PC-3 (cell line): Measurements from ENCODE around the gene CYP26A1. TPM values are rescaled to one million over a fixed set of nuclear protein-coding genes. Genes with fewer than 3 reads are reported as not detected.

Experiments
- ATAC-seq: fragments of 200-7000 bp; cut with Tn5 transposase; 2 replicates; pipeline ENCODE4 v1.9.1; 2020; ENCODE audit warnings: mild to moderate bottlenecking, moderate library complexity
- BruUV-seq: library from RNA; stranded (reverse); fragments of 400-500 nt; replicated peaks from 2 replicates; lab custom pipeline; 2021; lab: Mats Ljungman, UMichigan
- CTCF ChIA-PET: fragments of 300-600 bp; sonication (Branson Sonifier 250); formaldehyde crosslinking; loops from one replicate; lab custom pipeline; 2022; ENCODE audit warnings: antibody characterized with exemption; lab: Charles Lee
- POLR2A ChIA-PET: fragments of 300-600 bp; sonication (Branson Sonifier 250); formaldehyde crosslinking; loops from one replicate; lab custom pipeline; 2022; ENCODE audit warnings: antibody characterized with exemption; ENCODE audit not compliant: unreplicated experiment; lab: Charles Lee
- DNase-seq: peaks from one replicate; pipeline ENCODE4 v3.0.0-alpha.2; 2015
- H2AFZ ChIP-seq: fragments of 300-600 bp; sonication (generic); 2 replicates; pipeline ENCODE4 v1.6.0; 2016; ENCODE audit warnings: antibody characterized with exemption, low read length
- H3F3A ChIP-seq: fragments of 300-600 bp; sonication (generic); one replicate; pipeline ENCODE4 v1.6.0; 2017; ENCODE audit warnings: antibody characterized with exemption, low read length, control low read depth, mild to moderate bottlenecking; ENCODE audit not compliant: unreplicated experiment
- H3K27ac ChIP-seq: fragments of 300-600 bp; sonication (generic); 2 replicates; pipeline ENCODE4 v1.5.1; 2016; ENCODE audit warnings: mild to moderate bottlenecking, low read length
- H3K27me3 ChIP-seq: fragments of 300-600 bp; sonication (generic); 2 replicates; pipeline ENCODE4 v1.6.1; 2016; ENCODE audit warnings: low read length, mixed read lengths
- H3K36me3 ChIP-seq: fragments of 300-600 bp; sonication (generic); 2 replicates; pipeline ENCODE4 v1.6.1; 2016; ENCODE audit warnings: low read depth, mixed run types, low read length, mixed read lengths
- H3K4me1 ChIP-seq: fragments of 300-600 bp; sonication (generic); 2 replicates; pipeline ENCODE4 v1.5.1; 2016; ENCODE audit warnings: low read length; ENCODE audit not compliant: insufficient read depth
- H3K4me2 ChIP-seq: fragments of 300-600 bp; sonication (generic); 2 replicates; pipeline ENCODE4 v1.6.0; 2016; ENCODE audit warnings: low read length
- H3K4me3 ChIP-seq: fragments of 300-600 bp; sonication (generic); 2 replicates; pipeline ENCODE4 v1.5.1; 2016; ENCODE audit warnings: mild to moderate bottlenecking, low read length, mixed read lengths
- H3K79me2 ChIP-seq: fragments of 300-600 bp; sonication (generic); 2 replicates; pipeline ENCODE4 v1.6.1; 2017; ENCODE audit warnings: low read length, mixed read lengths
- H3K9ac ChIP-seq: fragments of 300-600 bp; sonication (generic); 2 replicates; pipeline ENCODE4 v1.6.0; 2016; ENCODE audit warnings: mild to moderate bottlenecking, low read length
- H3K9me2 ChIP-seq: fragments of 300-600 bp; sonication (generic); replicated peaks from 2 replicates; pipeline ENCODE4 v1.6.1; 2016; ENCODE audit warnings: mixed run types, low read length, mixed read lengths
- H3K9me3 ChIP-seq: fragments of 300-600 bp; sonication (generic); 2 replicates; pipeline ENCODE4 v1.6.1; 2016; ENCODE audit warnings: low read length, mixed read lengths
- H4K20me1 ChIP-seq: fragments of 300-600 bp; sonication (generic); 2 replicates; pipeline ENCODE4 v1.6.1; 2016; ENCODE audit warnings: low read length, mixed read lengths
- EZH2 ChIP-seq: fragments of 300-600 bp; sonication (generic); IDR thresholded peaks from one replicate; pipeline ENCODE4 v1.6.1; 2017; ENCODE audit warnings: antibody characterized with exemption, mild to moderate bottlenecking, low read length; ENCODE audit not compliant: unreplicated experiment
- EZH2phosphoT487 ChIP-seq: fragments of 300-600 bp; sonication (generic); IDR thresholded peaks from 2 replicates; pipeline ENCODE4 v1.6.1; 2018; ENCODE audit warnings: mild to moderate bottlenecking, antibody characterized with exemption, low read length, borderline replicate concordance
- intact Hi-C: fragments of 100-400 bp; cut with micrococcal nuclease; formaldehyde crosslinking; loops from 2 replicates; pipeline ENCODE4 v1.9.0; 2023
- total RNA-seq: library from RNA; depleted of rRNA; stranded (reverse); fragments of >200 nt; gene quantifications from 2 replicates; pipeline ENCODE4 v1.2.3, GENCODE V29; 2014
- TF ChIP-seq, protein P1 (sequence below): fragments of 300-600 bp; sonication (generic); conservative IDR thresholded peaks from 2 replicates; pipeline ENCODE4 v1.5.1; 2017; ENCODE audit warnings: antibody characterized with exemption, low read depth, mild to moderate bottlenecking, low read length

CYP26A1 gene
- total RNA-seq, 1 experiment from 2014 or later: 0.26 TPM

- CTCF ChIA-PET: no interaction called here
- no peaks in the 10 kb centered on the region for H4K20me1 ChIP-seq
- H3K36me3 ChIP-seq: no peaks in the 10 kb centered on the region
- H3K4me2 ChIP-seq: no peak overlapping the region
- H3K27ac ChIP-seq: no peak overlapping the region
- no TSS peak for BruUV-seq
- no peaks in the 10 kb centered on the region for H3K79me2 ChIP-seq
- H3K4me1 ChIP-seq: peaks cover 8% of the 10 kb centered on the region; the same call in 1 of the 2 replicates
- peaks cover 10% of the 10 kb centered on the region for H3K27me3 ChIP-seq
- no peaks in the 10 kb centered on the region for H3K9me3 ChIP-seq
- DNase-seq: no peak
- H3K9me2 ChIP-seq: no peaks in the 10 kb centered on the region
- H3K9ac ChIP-seq: no peak overlapping the region
- TF ChIP-seq EZH2phosphoT487: no peak
- TF ChIP-seq, protein P1, sequence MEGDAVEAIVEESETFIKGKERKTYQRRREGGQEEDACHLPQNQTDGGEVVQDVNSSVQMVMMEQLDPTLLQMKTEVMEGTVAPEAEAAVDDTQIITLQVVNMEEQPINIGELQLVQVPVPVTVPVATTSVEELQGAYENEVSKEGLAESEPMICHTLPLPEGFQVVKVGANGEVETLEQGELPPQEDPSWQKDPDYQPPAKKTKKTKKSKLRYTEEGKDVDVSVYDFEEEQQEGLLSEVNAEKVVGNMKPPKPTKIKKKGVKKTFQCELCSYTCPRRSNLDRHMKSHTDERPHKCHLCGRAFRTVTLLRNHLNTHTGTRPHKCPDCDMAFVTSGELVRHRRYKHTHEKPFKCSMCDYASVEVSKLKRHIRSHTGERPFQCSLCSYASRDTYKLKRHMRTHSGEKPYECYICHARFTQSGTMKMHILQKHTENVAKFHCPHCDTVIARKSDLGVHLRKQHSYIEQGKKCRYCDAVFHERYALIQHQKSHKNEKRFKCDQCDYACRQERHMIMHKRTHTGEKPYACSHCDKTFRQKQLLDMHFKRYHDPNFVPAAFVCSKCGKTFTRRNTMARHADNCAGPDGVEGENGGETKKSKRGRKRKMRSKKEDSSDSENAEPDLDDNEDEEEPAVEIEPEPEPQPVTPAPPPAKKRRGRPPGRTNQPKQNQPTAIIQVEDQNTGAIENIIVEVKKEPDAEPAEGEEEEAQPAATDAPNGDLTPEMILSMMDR: no peak
- no peak for TF ChIP-seq EZH2
- intact Hi-C loops: no loop called here
- H3F3A ChIP-seq: no peaks in the 10 kb centered on the region
- ATAC-seq: no peak
- POLR2A ChIA-PET: no interaction called here
- no peak overlapping the region for H2AFZ ChIP-seq
- no peak overlapping the region for H3K4me3 ChIP-seq
These were observed 4.5 kb upstream of the CYP26A1 start for GRCh38 chr10:93069245-93069561.

- no peaks in the 10 kb centered on the region for H3K79me2 ChIP-seq
- H3K27me3 ChIP-seq: peaks cover 16% of the 10 kb centered on the region
- CTCF ChIA-PET: interaction anchor here (0.6 kb wide), 1 partner anchor 50 kb away, joined by 3 read pairs; no protein-coding TSS in a partner anchor
These were observed 3.1 kb upstream of the CYP26A1 start for GRCh38 chr10:93070378-93071176.

GRCh38 chr10:93071177-93071472, 2.6 kb upstream of the CYP26A1 start:
- POLR2A ChIA-PET: no interaction called here
- H3K4me3 ChIP-seq: no peak overlapping the region
- H3K36me3 ChIP-seq: no peaks in the 10 kb centered on the region
- no peaks in the 10 kb centered on the region for H3K9me2 ChIP-seq
- CTCF ChIA-PET: no interaction called here
- peaks cover 11% of the 10 kb centered on the region; the same call in 1 of the 2 replicates for H3K4me1 ChIP-seq
- intact Hi-C loops: no loop called here
- H3K79me2 ChIP-seq: no peaks in the 10 kb centered on the region
- no peak for DNase-seq
- no peaks in the 10 kb centered on the region for H4K20me1 ChIP-seq
- no peak for ATAC-seq
- H3K9ac ChIP-seq: no peak overlapping the region
- H2AFZ ChIP-seq: no peak overlapping the region
- no peak overlapping the region for H3K4me2 ChIP-seq
- H3K9me3 ChIP-seq: no peaks in the 10 kb centered on the region
- no TSS peak for BruUV-seq
- no peak for TF ChIP-seq EZH2phosphoT487
- TF ChIP-seq, protein P1: no peak
- no peak for TF ChIP-seq EZH2
- peaks cover 16% of the 10 kb centered on the region for H3K27me3 ChIP-seq
- no peaks in the 10 kb centered on the region for H3F3A ChIP-seq
- no peak overlapping the region for H3K27ac ChIP-seq

More at GRCh38 chr10:93070378-93071176, 3.1 kb upstream of the CYP26A1 start:
- POLR2A ChIA-PET: no interaction called here
- Histone ChIP-seq H3K9me3 (no peaks in the 10 kb centered on the region), H4K20me1 (no peaks in the 10 kb centered on the region), H3K9me2 (no peaks in the 10 kb centered on the region), H3K4me2 (no peak overlapping the region), H3K9ac (no peak overlapping the region), H2AFZ (no peak overlapping the region), H3K4me3 (no peak overlapping the region), H3K36me3 (no peaks in the 10 kb centered on the region), H3K4me1 (peaks cover 11% of the 10 kb centered on the region; the same call in 1 of the 2 replicates), H3K27ac (no peak overlapping the region), H3F3A (no peaks in the 10 kb centered on the region)
- intact Hi-C loops: no loop called here
- BruUV-seq: no TSS peak
- TF ChIP-seq, protein P1: no peak
- TF ChIP-seq EZH2 (no peak), EZH2phosphoT487 (no peak)
- ATAC-seq: no peak
- no peak for DNase-seq
